Peyer's patch (tissue), 4 donors: ENCODE results near the gene PLEKHA1. TPM values are rescaled to one million over a fixed set of nuclear protein-coding genes. Genes with fewer than 3 reads are reported as not detected.
A peak's percentile ranks its signal among the peaks of the same experiment; 100 is the strongest.

ENCODE experiments used
- DNase-seq, 3 donors: peaks; one replicate each; pipeline ENCODE4 v3.0.0-alpha.2; 2017 to 2019
- H3K27ac ChIP-seq, 4 donors: fragments of 200-600 bp; sonication (generic); one replicate each; pipeline ENCODE4 v1.5.1; 2016 to 2019
- H3K27me3 ChIP-seq, 2 donors: fragments of 200-600 bp; sonication (generic); one replicate each; pipeline ENCODE4 v1.5.1; 2019
- H3K36me3 ChIP-seq, 3 donors: fragments of 200-600 bp; sonication (generic); one replicate each; pipeline ENCODE4 v1.5.1; 2016 to 2019
- H3K4me1 ChIP-seq, 4 donors: fragments of 200-600 bp; sonication (generic); one replicate each; pipeline ENCODE4 v1.5.1; 2016 to 2019
- H3K4me3 ChIP-seq, 4 donors: fragments of 200-600 bp; sonication (generic); 1 replicate in 3 of 4; 2 replicates in 1 of 4; pipeline ENCODE4 v1.5.1; 2016 to 2019; ENCODE audit warnings: mild to moderate bottlenecking in 1 of 4
- H3K9me3 ChIP-seq, 4 donors: fragments of 200-600 bp; sonication (generic); one replicate each; pipeline ENCODE4 v1.5.1; 2016 to 2019; ENCODE audit warnings: mild to moderate bottlenecking in 1 of 4
- POLR2A ChIP-seq, 2 donors: fragments of 450-650 bp; IDR thresholded peaks; one replicate each; pipeline ENCODE4 v1.5.1; 2017; ENCODE audit warnings: antibody characterized with exemption in 2 of 2, mild to moderate bottlenecking in 2 of 2, moderate library complexity in 2 of 2
- total RNA-seq, 4 donors: library from RNA; depleted of rRNA; stranded (reverse); fragments of >200 nt; gene quantifications; one replicate each; pipeline ENCODE4 v1.1.0, GENCODE V29; 2016
- TF ChIP-seq, protein P1 (sequence below), 6 experiments: fragments of 450-650 bp in 4 of 6; fragments of 200-600 bp in 2 of 6; sonication (generic) in 1 of 6; IDR thresholded peaks; one replicate each; pipeline ENCODE4 v1.5.1; 2017 to 2019; ENCODE audit warnings: antibody characterized with exemption in 6 of 6, mild to moderate bottlenecking in 3 of 6, moderate library complexity in 1 of 6

The PLEKHA1 gene
- total RNA-seq, 4 donors from 2014 or later: 15.7 to 62.0 (median 43.9) TPM

DNA sequence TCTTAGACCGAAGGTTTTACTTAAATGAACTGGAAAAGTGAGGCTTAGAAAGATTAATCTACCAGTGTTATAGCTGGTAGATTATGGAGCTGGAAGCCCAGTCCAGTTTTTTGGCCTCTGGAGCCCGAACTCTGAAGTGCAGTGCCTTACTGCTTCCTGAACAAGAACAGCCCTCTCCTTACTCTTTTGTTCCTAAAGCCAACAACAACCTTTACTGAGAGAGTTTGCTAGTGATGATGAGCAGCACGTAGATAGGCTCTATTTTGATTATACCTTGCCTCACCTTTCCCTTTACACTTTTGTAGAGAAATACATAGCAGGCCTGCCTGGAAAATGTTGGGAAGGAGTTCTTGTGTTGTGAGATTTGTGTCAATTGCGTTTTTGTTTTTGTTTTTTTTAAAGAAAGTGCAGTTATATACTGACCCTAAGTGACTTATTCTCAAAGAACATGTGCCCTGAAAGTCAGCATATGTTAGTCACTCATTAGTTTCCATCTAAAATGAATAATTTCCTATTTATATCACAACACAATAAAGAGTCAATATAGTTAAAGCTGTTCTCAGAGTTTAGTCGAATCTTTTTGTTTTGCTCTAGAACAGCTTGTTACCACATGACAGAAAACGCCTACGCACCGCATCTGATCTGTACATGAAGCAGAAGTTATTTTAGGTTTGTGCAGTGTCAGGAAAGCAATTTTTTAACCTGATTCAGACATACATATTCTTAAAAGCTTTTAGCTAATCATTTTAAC lies 33.0 kb downstream of the PLEKHA1 start:
- no peaks in the 10 kb centered on the region for H3K9me3 ChIP-seq
- peaks cover 0 to 24% (median 0%) of the 10 kb centered on the region in 3 donors for H3K36me3 ChIP-seq
- no peaks in the 10 kb centered on the region for H3K4me1 ChIP-seq
- H3K4me3 ChIP-seq: no peak overlapping the region
- H3K27me3 ChIP-seq: no peaks in the 10 kb centered on the region
- DNase-seq: peak in 2 of 3 donors; percentile 51 to 58
- H3K27ac ChIP-seq: peak overlapping the region in 1 of 4 donors; percentile 11
- TF ChIP-seq, protein P1, sequence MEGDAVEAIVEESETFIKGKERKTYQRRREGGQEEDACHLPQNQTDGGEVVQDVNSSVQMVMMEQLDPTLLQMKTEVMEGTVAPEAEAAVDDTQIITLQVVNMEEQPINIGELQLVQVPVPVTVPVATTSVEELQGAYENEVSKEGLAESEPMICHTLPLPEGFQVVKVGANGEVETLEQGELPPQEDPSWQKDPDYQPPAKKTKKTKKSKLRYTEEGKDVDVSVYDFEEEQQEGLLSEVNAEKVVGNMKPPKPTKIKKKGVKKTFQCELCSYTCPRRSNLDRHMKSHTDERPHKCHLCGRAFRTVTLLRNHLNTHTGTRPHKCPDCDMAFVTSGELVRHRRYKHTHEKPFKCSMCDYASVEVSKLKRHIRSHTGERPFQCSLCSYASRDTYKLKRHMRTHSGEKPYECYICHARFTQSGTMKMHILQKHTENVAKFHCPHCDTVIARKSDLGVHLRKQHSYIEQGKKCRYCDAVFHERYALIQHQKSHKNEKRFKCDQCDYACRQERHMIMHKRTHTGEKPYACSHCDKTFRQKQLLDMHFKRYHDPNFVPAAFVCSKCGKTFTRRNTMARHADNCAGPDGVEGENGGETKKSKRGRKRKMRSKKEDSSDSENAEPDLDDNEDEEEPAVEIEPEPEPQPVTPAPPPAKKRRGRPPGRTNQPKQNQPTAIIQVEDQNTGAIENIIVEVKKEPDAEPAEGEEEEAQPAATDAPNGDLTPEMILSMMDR (IDR thresholded peaks at IDR 0.05): no peak
- no peak for TF ChIP-seq POLR2A (IDR thresholded peaks at IDR 0.05)

DNA sequence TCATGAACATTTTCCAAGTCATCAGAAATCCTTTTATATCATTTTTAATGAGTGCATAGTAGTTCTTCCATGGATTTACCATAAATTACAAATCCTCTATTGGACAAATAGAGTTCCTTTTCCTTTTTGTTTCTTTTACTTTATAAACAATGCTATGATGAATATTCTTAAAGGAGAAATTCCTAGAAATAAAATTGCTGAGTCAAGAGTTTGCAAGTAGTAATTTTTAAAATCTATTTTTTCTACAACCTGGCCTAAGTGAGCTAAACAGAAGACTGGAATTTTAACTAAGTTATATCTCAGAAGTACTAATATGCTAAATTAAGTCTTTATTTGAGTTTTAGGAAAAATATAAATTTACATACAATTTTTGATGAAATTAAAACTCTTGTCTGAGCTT lies 38.8 kb downstream of the PLEKHA1 start:
- no peak overlapping the region for H3K4me3 ChIP-seq
- peaks cover 0 to 42% (median 0%) of the 10 kb centered on the region in 3 donors for H3K36me3 ChIP-seq
- TF ChIP-seq, protein P1 (IDR thresholded peaks at IDR 0.05): no peak
- no peak for TF ChIP-seq POLR2A (IDR thresholded peaks at IDR 0.05)
- no peak for DNase-seq
- no peaks in the 10 kb centered on the region for H3K27me3 ChIP-seq
- H3K4me1 ChIP-seq: peaks cover 0 to 6% (median 0%) of the 10 kb centered on the region in 4 donors
- no peak overlapping the region for H3K27ac ChIP-seq
- no peaks in the 10 kb centered on the region for H3K9me3 ChIP-seq

DNA sequence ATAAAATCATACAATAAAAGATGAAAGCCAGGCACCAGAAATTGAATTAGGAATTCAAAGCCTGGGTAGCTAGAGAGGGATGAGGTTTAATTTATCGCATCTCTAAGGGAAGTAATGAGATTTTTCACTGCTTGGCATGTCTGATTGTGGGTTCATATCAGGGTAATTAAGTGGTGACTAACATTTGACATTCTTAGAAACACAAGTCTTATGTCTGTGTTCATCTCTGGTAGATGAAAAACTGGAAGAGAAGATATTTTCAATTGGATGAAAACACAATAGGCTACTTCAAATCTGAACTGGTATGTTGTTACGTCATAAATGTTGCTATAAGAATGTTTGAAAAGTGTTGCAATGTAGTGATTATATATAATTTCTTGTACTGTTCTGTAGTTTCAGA lies 43.2 kb downstream of the PLEKHA1 start:
- H3K9me3 ChIP-seq: no peaks in the 10 kb centered on the region
- H3K27me3 ChIP-seq: no peaks in the 10 kb centered on the region
- H3K36me3 ChIP-seq: peaks cover 0 to 38% (median 0%) of the 10 kb centered on the region in 3 donors
- peaks cover 0 to 6% (median 0%) of the 10 kb centered on the region in 4 donors for H3K4me1 ChIP-seq
- H3K27ac ChIP-seq: peak overlapping the region in 1 of 4 donors; percentile 40
- H3K4me3 ChIP-seq: no peak overlapping the region
- no peak for DNase-seq
- TF ChIP-seq, protein P1 (IDR thresholded peaks at IDR 0.05): no peak
- no peak for TF ChIP-seq POLR2A (IDR thresholded peaks at IDR 0.05)

DNA sequence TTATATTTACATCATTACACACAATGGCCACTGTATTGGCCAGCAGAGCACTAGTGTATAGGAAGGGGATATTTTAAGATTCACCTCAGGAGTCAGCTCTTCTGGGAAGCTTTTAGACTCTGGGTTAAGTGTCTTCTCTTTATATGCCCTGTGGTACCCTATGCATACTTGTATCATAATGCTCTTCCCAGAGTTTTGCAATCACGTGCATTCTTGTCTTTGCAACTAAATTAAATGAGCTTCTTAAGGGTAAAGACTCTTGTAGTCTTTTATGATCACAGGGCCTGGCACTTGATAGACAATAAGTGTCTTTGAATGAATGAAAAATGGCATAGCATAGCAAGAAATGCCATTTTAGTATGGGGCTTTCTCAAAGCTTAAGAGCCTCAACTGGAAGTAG lies 44.5 kb downstream of the PLEKHA1 start:
- Histone ChIP-seq H3K36me3 (peaks cover 0 to 28% (median 0%) of the 10 kb centered on the region in 3 donors), H3K27me3 (no peaks in the 10 kb centered on the region), H3K4me3 (no peak overlapping the region), H3K9me3 (no peaks in the 10 kb centered on the region), H3K4me1 (peaks cover 0 to 6% (median 0%) of the 10 kb centered on the region in 4 donors), H3K27ac (no peak overlapping the region)
- no peak for TF ChIP-seq POLR2A (IDR thresholded peaks at IDR 0.05)
- TF ChIP-seq, protein P1 (IDR thresholded peaks at IDR 0.05): no peak
- DNase-seq: no peak

DNA sequence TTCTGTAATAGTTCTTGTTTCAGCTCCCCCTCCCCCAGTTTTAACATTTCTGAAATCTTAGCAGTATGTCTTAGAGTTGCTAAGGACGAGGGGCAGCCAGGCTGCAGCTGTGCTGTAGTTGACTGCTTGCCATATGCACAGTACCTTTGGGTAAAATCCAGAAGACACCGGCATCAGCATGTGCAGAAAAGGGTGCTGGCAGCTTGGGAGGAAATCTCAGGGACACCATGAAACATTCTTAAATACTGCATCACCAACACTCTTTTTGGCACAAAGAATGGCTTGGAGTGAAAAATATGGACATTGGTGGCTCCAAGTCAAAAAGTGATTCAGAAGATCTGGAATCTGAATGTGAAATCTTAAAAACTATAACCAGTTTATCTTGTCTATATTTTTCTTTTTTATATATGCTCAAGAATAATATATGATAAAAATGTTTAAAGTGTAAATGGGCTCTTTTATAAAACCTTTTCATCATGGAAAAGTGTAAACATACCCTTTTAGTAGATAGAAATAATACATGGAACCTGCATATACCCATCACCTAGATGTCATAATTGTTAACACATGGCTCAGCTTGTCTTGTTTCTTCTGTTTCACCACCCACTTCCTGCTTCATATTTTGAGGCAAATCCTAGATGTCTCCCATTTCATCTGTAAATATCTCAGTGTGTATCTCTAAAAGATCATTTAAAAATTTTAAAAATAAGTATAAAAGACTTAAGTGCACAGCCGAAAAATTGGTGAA lies 45.5 kb downstream of the PLEKHA1 start:
- Histone ChIP-seq H3K4me1 (peaks cover 0 to 6% (median 0%) of the 10 kb centered on the region in 4 donors), H3K27me3 (no peaks in the 10 kb centered on the region), H3K27ac (no peak overlapping the region), H3K36me3 (peaks cover 0 to 35% (median 0%) of the 10 kb centered on the region in 3 donors), H3K9me3 (no peaks in the 10 kb centered on the region), H3K4me3 (no peak overlapping the region)
- DNase-seq: no peak
- TF ChIP-seq POLR2A (IDR thresholded peaks at IDR 0.05): no peak
- TF ChIP-seq, protein P1 (IDR thresholded peaks at IDR 0.05): no peak
